Mononuclear cell (primary cell): ENCODE measurements around the gene SSMEM1. TPM values are rescaled to one million over a fixed set of nuclear protein-coding genes. Genes with fewer than 3 reads are reported as not detected.
"Not testable (repeated sequence)": the region's sequence is repeated elsewhere in the genome, so short reads cannot be mapped to it uniquely, and the experiment has no call there.

Experiments used
- H3K27me3 ChIP-seq: 2 replicates; pipeline ENCODE4 v1.6.0; 2011; ENCODE audit warnings: low read length, control low read depth; ENCODE audit not compliant: insufficient read depth
- H3K4me1 ChIP-seq: 2 replicates; pipeline ENCODE4 v1.5.1; 2011; ENCODE audit warnings: mild to moderate bottlenecking, low read length, control low read depth; ENCODE audit not compliant: insufficient read depth
- H3K4me3 ChIP-seq: 2 replicates; pipeline ENCODE4 v1.5.1; 2011; ENCODE audit warnings: mild to moderate bottlenecking, low read length, moderate library complexity
- H3K9me3 ChIP-seq: 2 replicates; pipeline ENCODE4 v1.5.1; 2011; ENCODE audit warnings: low read depth, mild to moderate bottlenecking, control low read depth, low read length
- total RNA-seq: library from RNA; depleted of rRNA; stranded (reverse); fragments of >200 nt; gene quantifications from one replicate; pipeline ENCODE4 v1.2.3, GENCODE V29; 2012

SSMEM1 gene
- total RNA-seq, 1 donor: not detected

GRCh38 chr7:130226333-130226732 is 18.7 kb downstream of the SSMEM1 start:
- no peaks in the 10 kb centered on the region for H3K4me1 ChIP-seq
- H3K4me3 ChIP-seq: no peak overlapping the region
- no peaks in the 10 kb centered on the region for H3K27me3 ChIP-seq
- H3K9me3 ChIP-seq: no peaks in the 10 kb centered on the region

GRCh38 chr7:130227883-130228575 is 20.4 kb downstream of the SSMEM1 start:
- H3K4me3 ChIP-seq: no peak overlapping the region
- no peaks in the 10 kb centered on the region for H3K9me3 ChIP-seq
- no peaks in the 10 kb centered on the region for H3K4me1 ChIP-seq
- no peaks in the 10 kb centered on the region for H3K27me3 ChIP-seq

- no peaks in the 10 kb centered on the region for H3K4me1 ChIP-seq
- H3K27me3 ChIP-seq: no peaks in the 10 kb centered on the region
- H3K4me3 ChIP-seq: no peak overlapping the region
- no peaks in the 10 kb centered on the region for H3K9me3 ChIP-seq
Measured at GRCh38 chr7:130228840-130229502, 21.3 kb downstream of the SSMEM1 start.

GRCh38 chr7:130229981-130230380 is 22.3 kb downstream of the SSMEM1 start:
- H3K4me1 ChIP-seq, H3K4me3 ChIP-seq, H3K9me3 ChIP-seq, H3K27me3 ChIP-seq: not testable (repeated sequence)

GRCh38 chr7:130231792-130232191 is 24.1 kb downstream of the SSMEM1 start:
- no peaks in the 10 kb centered on the region for H3K9me3 ChIP-seq
- H3K4me3 ChIP-seq: no peak overlapping the region
- H3K4me1 ChIP-seq: no peaks in the 10 kb centered on the region
- no peaks in the 10 kb centered on the region for H3K27me3 ChIP-seq

GRCh38 chr7:130232209-130232608 is 24.5 kb downstream of the SSMEM1 start:
- Histone ChIP-seq H3K9me3 (no peaks in the 10 kb centered on the region), H3K27me3 (no peaks in the 10 kb centered on the region), H3K4me1 (no peaks in the 10 kb centered on the region), H3K4me3 (no peak overlapping the region)

- Histone ChIP-seq H3K4me1 (no peaks in the 10 kb centered on the region), H3K27me3 (no peaks in the 10 kb centered on the region), H3K9me3 (no peaks in the 10 kb centered on the region), H3K4me3 (no peak overlapping the region)
Measured at GRCh38 chr7:130234078-130234477, 26.4 kb downstream of the SSMEM1 start.

- H3K4me3 ChIP-seq, H3K4me1 ChIP-seq, H3K27me3 ChIP-seq, H3K9me3 ChIP-seq: not testable (repeated sequence)
Measured at GRCh38 chr7:130236361-130236760, 28.7 kb downstream of the SSMEM1 start.

- no peak overlapping the region for H3K4me3 ChIP-seq
- H3K27me3 ChIP-seq: no peaks in the 10 kb centered on the region
- H3K4me1 ChIP-seq: no peaks in the 10 kb centered on the region
- no peaks in the 10 kb centered on the region for H3K9me3 ChIP-seq
Measured at GRCh38 chr7:130240240-130240639, 32.6 kb downstream of the SSMEM1 start.

GRCh38 chr7:130242198-130243014 is 34.7 kb downstream of the SSMEM1 start:
- H3K9me3 ChIP-seq: no peaks in the 10 kb centered on the region
- no peaks in the 10 kb centered on the region for H3K4me1 ChIP-seq
- no peak overlapping the region for H3K4me3 ChIP-seq
- no peaks in the 10 kb centered on the region for H3K27me3 ChIP-seq

GRCh38 chr7:130243486-130243885 is 35.8 kb downstream of the SSMEM1 start:
- H3K4me3 ChIP-seq, H3K4me1 ChIP-seq, H3K9me3 ChIP-seq, H3K27me3 ChIP-seq: not testable (repeated sequence)

GRCh38 chr7:130246491-130246890 is 38.8 kb downstream of the SSMEM1 start:
- H3K9me3 ChIP-seq, H3K27me3 ChIP-seq, H3K4me3 ChIP-seq, H3K4me1 ChIP-seq: not testable (repeated sequence)

GRCh38 chr7:130248842-130249241 is 41.2 kb downstream of the SSMEM1 start:
- not testable (repeated sequence) for H3K4me3 ChIP-seq, H3K27me3 ChIP-seq, H3K9me3 ChIP-seq, H3K4me1 ChIP-seq

- not testable (repeated sequence) for H3K4me3 ChIP-seq, H3K9me3 ChIP-seq, H3K4me1 ChIP-seq, H3K27me3 ChIP-seq
Measured at GRCh38 chr7:130249626-130250025, 42.0 kb downstream of the SSMEM1 start.

- H3K4me1 ChIP-seq: no peaks in the 10 kb centered on the region
- peaks cover 5% of the 10 kb centered on the region for H3K9me3 ChIP-seq
- no peak overlapping the region for H3K4me3 ChIP-seq
- no peaks in the 10 kb centered on the region for H3K27me3 ChIP-seq
Measured at GRCh38 chr7:130254555-130254954, 46.9 kb downstream of the SSMEM1 start.
